ENCODE data around the gene PURA. TPM values are rescaled to one million over a fixed set of nuclear protein-coding genes. Genes with fewer than 3 reads are reported as not detected.

PURA gene
- total and polyA plus RNA-seq, 4 donors, result 2.8 to 14.7 (median 5.6) TPM

GRCh38 chr5:140151144-140152021 lies 37.5 kb downstream of the PURA start:
- 90% methylated on average over 7 of the region's 7 CpGs for WGBS
- Histone ChIP-seq H3K4me3 (ENCODE audit: low read depth in 1 of 3, low read length in 3 of 3) (no peak overlapping the region), H3K9me3 (ENCODE audit: control insufficient read depth in 4 of 4, low read length in 3 of 4) (no peaks in the 10 kb centered on the region), H3K36me3 (ENCODE audit: control insufficient read depth in 4 of 4, insufficient read depth in 3 of 4, low read depth in 1 of 4, low read length in 3 of 4) (no peaks in the 10 kb centered on the region), H3K4me1 (ENCODE audit: control insufficient read depth in 4 of 4, insufficient read depth in 4 of 4, low read length in 3 of 4) (peaks cover under 1 to 2% (median 2%) of the 10 kb centered on the region in 4 donors), H3K9ac (ENCODE audit: low read depth in 1 of 2, low read length in 2 of 2) (no peak overlapping the region), H3K27me3 (ENCODE audit: control insufficient read depth in 4 of 4, insufficient read depth in 4 of 4, low read length in 3 of 4) (no peaks in the 10 kb centered on the region), H3K27ac (ENCODE audit: low read depth in 1 of 2, low read length in 2 of 2) (no peak overlapping the region)
- no peak for DNase-seq (ENCODE audit: low spot score)
- TF ChIP-seq HNF4A (conservative IDR thresholded peaks at IDR 0.05), result no peak
- no peak for TF ChIP-seq RAD21 (IDR thresholded peaks at IDR 0.05)
- TF ChIP-seq FOXA2 (IDR thresholded peaks at IDR 0.05), result no peak
- no peak for TF ChIP-seq CTCF (IDR thresholded peaks at IDR 0.05; ENCODE audit: low read depth, low read length, missing input control)
- no peak for TF ChIP-seq ZBTB33 (IDR thresholded peaks at IDR 0.05)
- TF ChIP-seq FOXA1 (IDR thresholded peaks at IDR 0.05), result no peak
- TF ChIP-seq GABPA (IDR thresholded peaks at IDR 0.05 in 1 of 2, conservative IDR thresholded peaks at IDR 0.05 in 1 of 2), result no peak
- no peak for TF ChIP-seq MAX (IDR thresholded peaks at IDR 0.05)
- TF ChIP-seq REST (IDR thresholded peaks at IDR 0.05), result no peak
- no peak for TF ChIP-seq EGR1 (IDR thresholded peaks at IDR 0.05; ENCODE audit: low read depth in 2 of 2)
- no peak for TF ChIP-seq SP1 (IDR thresholded peaks at IDR 0.05)

Data from liver (tissue), 9 donors.